ENCODE results near the gene PIK3C2G. TPM values are rescaled to one million over a fixed set of nuclear protein-coding genes. Genes with fewer than 3 reads are reported as not detected.

PIK3C2G gene
- total RNA-seq, 1 experiment from 2014 or later = not detected

- Histone ChIP-seq H3K9me2 (ENCODE audit: insufficient read depth) (no peaks in the 10 kb centered on the region), H2AFZ (ENCODE audit: low read depth, low read length, poor library complexity, severe bottlenecking) (no peak overlapping the region), H3K4me2 (ENCODE audit: low read length) (no peak overlapping the region), H3K27ac (ENCODE audit: low read depth, low read length) (no peak overlapping the region), H3K36me3 (ENCODE audit: control insufficient read depth in 1 of 2, insufficient read depth in 2 of 2, low read length in 2 of 2) (no peaks in the 10 kb centered on the region), H3K9ac (ENCODE audit: low read length) (no peak overlapping the region), H3K9me3 (ENCODE audit: control insufficient read depth in 1 of 2, insufficient read depth in 1 of 2, low read depth in 1 of 2, low read length in 2 of 2) (no peaks in the 10 kb centered on the region), H3K79me2 (ENCODE audit: insufficient read depth, low read length) (no peaks in the 10 kb centered on the region), H3K4me3 (replicated peaks in 1 of 2; ENCODE audit: low read depth in 1 of 2, low read length in 2 of 2) (no peak overlapping the region), H3K27me3 (ENCODE audit: insufficient read depth, low read length) (no peaks in the 10 kb centered on the region), H3K4me1 (ENCODE audit: control insufficient read depth in 1 of 2, insufficient read depth in 2 of 2, low read length in 2 of 2) (no peaks in the 10 kb centered on the region), H4K20me1 (ENCODE audit: insufficient read depth) (no peaks in the 10 kb centered on the region)
- DNase-seq (ENCODE audit: low read depth, low spot score) (no peak), ATAC-seq (no peak)
- ChIA-PET CTCF (no interaction called here), RAD21 (ENCODE audit: low non-redundant PET in 1 of 2, low total read pairs in 2 of 2, uncharacterized antibody in 2 of 2, unreplicated experiment in 2 of 2) (no interaction called here), POLR2A (no interaction called here)
- TF ChIP-seq, protein P1, sequence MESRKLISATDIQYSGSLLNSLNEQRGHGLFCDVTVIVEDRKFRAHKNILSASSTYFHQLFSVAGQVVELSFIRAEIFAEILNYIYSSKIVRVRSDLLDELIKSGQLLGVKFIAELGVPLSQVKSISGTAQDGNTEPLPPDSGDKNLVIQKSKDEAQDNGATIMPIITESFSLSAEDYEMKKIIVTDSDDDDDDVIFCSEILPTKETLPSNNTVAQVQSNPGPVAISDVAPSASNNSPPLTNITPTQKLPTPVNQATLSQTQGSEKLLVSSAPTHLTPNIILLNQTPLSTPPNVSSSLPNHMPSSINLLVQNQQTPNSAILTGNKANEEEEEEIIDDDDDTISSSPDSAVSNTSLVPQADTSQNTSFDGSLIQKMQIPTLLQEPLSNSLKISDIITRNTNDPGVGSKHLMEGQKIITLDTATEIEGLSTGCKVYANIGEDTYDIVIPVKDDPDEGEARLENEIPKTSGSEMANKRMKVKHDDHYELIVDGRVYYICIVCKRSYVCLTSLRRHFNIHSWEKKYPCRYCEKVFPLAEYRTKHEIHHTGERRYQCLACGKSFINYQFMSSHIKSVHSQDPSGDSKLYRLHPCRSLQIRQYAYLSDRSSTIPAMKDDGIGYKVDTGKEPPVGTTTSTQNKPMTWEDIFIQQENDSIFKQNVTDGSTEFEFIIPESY (IDR thresholded peaks at IDR 0.05; ENCODE audit: extremely low read depth, insufficient replicate concordance, low read length) = no peak
- TF ChIP-seq MAX (IDR thresholded peaks at IDR 0.05) = no peak
- TF ChIP-seq SRF (IDR thresholded peaks at IDR 0.05; ENCODE audit: low read depth) = no peak
- TF ChIP-seq JUND (IDR thresholded peaks at IDR 0.05) = no peak
- TF ChIP-seq CTCF (IDR thresholded peaks at IDR 0.05 in 2 of 3, conservative IDR thresholded peaks at IDR 0.05 in 1 of 3; ENCODE audit: borderline replicate concordance in 1 of 3, insufficient read depth in 1 of 3, low read depth in 2 of 3, low read length in 2 of 3) = no peak
- no peak for TF ChIP-seq ATF3 (IDR thresholded peaks at IDR 0.05)
- TF ChIP-seq EZH2phosphoT487 (IDR thresholded peaks at IDR 0.05; ENCODE audit: borderline replicate concordance) = no peak
- TF ChIP-seq ZFX (IDR thresholded peaks at IDR 0.05) = no peak
- no TSS peak for BruUV-seq (replicated peaks)
- intact Hi-C loops (cut with micrococcal nuclease) = loop anchor here (10.0 kb wide), 1 partner anchor 629 kb away; no protein-coding TSS in a partner anchor
Measured at GRCh38 chr12:18556161-18556560, 294.8 kb downstream of the PIK3C2G start.

Data from HCT116 (cell line).